ENCODE results near the gene GALNTL6. TPM values are rescaled to one million over a fixed set of nuclear protein-coding genes. Genes with fewer than 3 reads are reported as not detected.

The GALNTL6 gene
- total RNA-seq, 1 experiment from 2014 or later: not detected

DNA sequence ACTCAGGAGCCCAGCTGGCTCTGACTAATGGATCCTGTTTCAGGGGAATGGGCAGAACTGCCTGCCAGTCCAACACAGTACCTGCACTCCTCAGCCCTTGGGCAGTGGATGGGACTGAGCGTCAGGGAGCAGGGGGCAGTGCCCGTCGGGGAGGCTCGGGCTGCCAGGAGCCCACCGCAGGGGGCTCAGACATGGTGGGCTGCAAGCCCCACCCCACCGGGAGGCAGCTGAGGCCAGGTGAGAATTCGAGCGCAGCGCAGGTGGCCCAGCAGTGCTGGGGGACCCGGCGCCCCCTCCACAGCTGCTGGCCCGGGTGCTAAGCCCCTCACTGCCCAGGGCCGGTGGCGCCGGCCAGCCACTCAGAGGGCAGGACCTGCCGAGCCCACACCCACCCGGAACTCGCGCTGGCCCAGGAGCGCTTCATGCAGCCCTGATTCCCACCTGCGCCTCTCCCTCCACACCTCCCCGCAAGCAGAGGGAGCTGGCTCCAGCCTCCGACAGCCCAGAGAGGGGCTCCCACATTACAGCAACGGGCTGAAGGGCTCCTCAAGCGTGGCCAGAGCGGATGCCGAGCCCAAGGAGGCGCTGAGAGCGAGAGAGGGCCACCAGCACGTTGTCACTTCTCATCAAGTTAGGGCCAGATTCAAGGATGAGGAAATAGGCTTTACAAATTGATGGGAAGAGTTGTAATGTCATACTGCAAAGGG lies 668.8 kb downstream of the GALNTL6 start:
- Histone ChIP-seq H3K27ac (ENCODE audit: low read depth, low read length) (no peak overlapping the region), H2AFZ (ENCODE audit: low read depth, low read length, poor library complexity, severe bottlenecking) (no peak overlapping the region), H3K4me1 (ENCODE audit: control insufficient read depth in 1 of 2, insufficient read depth in 2 of 2, low read length in 2 of 2) (no peaks in the 10 kb centered on the region), H3K9me3 (ENCODE audit: control insufficient read depth in 1 of 2, insufficient read depth in 1 of 2, low read depth in 1 of 2, low read length in 2 of 2) (no peaks in the 10 kb centered on the region), H3K79me2 (ENCODE audit: insufficient read depth, low read length) (no peaks in the 10 kb centered on the region), H3K36me3 (ENCODE audit: control insufficient read depth in 1 of 2, insufficient read depth in 2 of 2, low read length in 2 of 2) (no peaks in the 10 kb centered on the region), H3K27me3 (ENCODE audit: insufficient read depth, low read length) (no peaks in the 10 kb centered on the region), H4K20me1 (ENCODE audit: insufficient read depth) (no peaks in the 10 kb centered on the region), H3K9ac (ENCODE audit: low read length) (no peak overlapping the region), H3K4me3 (replicated peaks in 1 of 2; ENCODE audit: low read depth in 1 of 2, low read length in 2 of 2) (no peak overlapping the region), H3K4me2 (ENCODE audit: low read length) (no peak overlapping the region), H3K9me2 (ENCODE audit: insufficient read depth) (no peaks in the 10 kb centered on the region)
- intact Hi-C loops (cut with micrococcal nuclease): no loop called here
- ChIA-PET RAD21 (ENCODE audit: low non-redundant PET in 1 of 2, low total read pairs in 2 of 2, uncharacterized antibody in 2 of 2, unreplicated experiment in 2 of 2) (no interaction called here), POLR2A (no interaction called here), CTCF (no interaction called here)
- ATAC-seq (no peak), DNase-seq (ENCODE audit: low read depth, low spot score) (no peak)
- TF ChIP-seq EGR1 (IDR thresholded peaks at IDR 0.05; ENCODE audit: low read depth) (no peak), ZFX (IDR thresholded peaks at IDR 0.05) (no peak), POLR2AphosphoS5 (IDR thresholded peaks at IDR 0.05; ENCODE audit: low read depth, low read length) (no peak), ZNF274 (IDR thresholded peaks at IDR 0.05; ENCODE audit: low read depth, low read length) (no peak), SRF (IDR thresholded peaks at IDR 0.05; ENCODE audit: low read depth) (no peak), JUND (IDR thresholded peaks at IDR 0.05) (no peak), FOSL1 (IDR thresholded peaks at IDR 0.05; ENCODE audit: low read depth) (no peak), SP1 (IDR thresholded peaks at IDR 0.05; ENCODE audit: low read depth) (no peak), EZH2 (IDR thresholded peaks at IDR 0.05) (no peak), ELF1 (IDR thresholded peaks at IDR 0.05; ENCODE audit: borderline replicate concordance, low read depth) (no peak)
- TF ChIP-seq, protein P1, sequence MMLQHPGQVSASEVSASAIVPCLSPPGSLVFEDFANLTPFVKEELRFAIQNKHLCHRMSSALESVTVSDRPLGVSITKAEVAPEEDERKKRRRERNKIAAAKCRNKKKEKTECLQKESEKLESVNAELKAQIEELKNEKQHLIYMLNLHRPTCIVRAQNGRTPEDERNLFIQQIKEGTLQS (IDR thresholded peaks at IDR 0.05): no peak
- BruUV-seq (replicated peaks): no TSS peak

DNA sequence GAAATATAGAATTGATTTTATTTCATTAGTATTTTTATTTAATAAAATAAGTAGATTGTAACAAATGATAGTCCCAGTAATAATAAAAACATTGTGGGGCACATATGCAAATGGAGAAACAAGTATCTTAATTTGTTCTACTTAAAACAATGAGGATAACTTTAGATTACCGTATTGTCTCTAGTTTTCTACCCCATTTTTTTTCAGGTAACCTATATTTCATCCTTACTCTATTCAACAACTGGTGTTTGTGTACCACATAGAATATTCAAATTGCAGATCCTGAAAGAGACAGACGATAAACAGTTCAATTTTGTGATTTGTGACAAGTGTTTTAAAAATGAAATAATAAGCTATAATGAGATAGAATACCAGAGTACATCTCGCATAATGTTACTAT lies 671.8 kb downstream of the GALNTL6 start:
- BruUV-seq (replicated peaks): no TSS peak
- intact Hi-C loops (cut with micrococcal nuclease): no loop called here
- ChIA-PET CTCF (no interaction called here), RAD21 (ENCODE audit: low non-redundant PET in 1 of 2, low total read pairs in 2 of 2, uncharacterized antibody in 2 of 2, unreplicated experiment in 2 of 2) (no interaction called here), POLR2A (no interaction called here)
- no peak for ATAC-seq
- no peak for TF ChIP-seq SIN3A (IDR thresholded peaks at IDR 0.05; ENCODE audit: low read depth)
- no peak for TF ChIP-seq SRF (IDR thresholded peaks at IDR 0.05; ENCODE audit: low read depth)
- TF ChIP-seq ELF1 (IDR thresholded peaks at IDR 0.05; ENCODE audit: borderline replicate concordance, low read depth): no peak
- no peak for TF ChIP-seq TCF7L2 (IDR thresholded peaks at IDR 0.05; ENCODE audit: borderline replicate concordance, extremely low read depth, insufficient read depth, insufficient read length)
- no peak for TF ChIP-seq ZFX (IDR thresholded peaks at IDR 0.05)
- no peak for TF ChIP-seq FOSL1 (IDR thresholded peaks at IDR 0.05; ENCODE audit: low read depth)
- TF ChIP-seq, protein P2, sequence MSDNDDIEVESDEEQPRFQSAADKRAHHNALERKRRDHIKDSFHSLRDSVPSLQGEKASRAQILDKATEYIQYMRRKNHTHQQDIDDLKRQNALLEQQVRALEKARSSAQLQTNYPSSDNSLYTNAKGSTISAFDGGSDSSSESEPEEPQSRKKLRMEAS (IDR thresholded peaks at IDR 0.05): no peak
- no peak for TF ChIP-seq EZH2phosphoT487 (IDR thresholded peaks at IDR 0.05; ENCODE audit: borderline replicate concordance)
- TF ChIP-seq JUND (IDR thresholded peaks at IDR 0.05): no peak
- TF ChIP-seq, protein P1 (IDR thresholded peaks at IDR 0.05): no peak
- no peak for TF ChIP-seq POLR2AphosphoS5 (IDR thresholded peaks at IDR 0.05; ENCODE audit: low read depth, low read length)
- TF ChIP-seq RAD21 (IDR thresholded peaks at IDR 0.05; ENCODE audit: low read depth): no peak
- no peak for TF ChIP-seq EZH2 (IDR thresholded peaks at IDR 0.05)
- H3K27me3 ChIP-seq (ENCODE audit: insufficient read depth, low read length): no peaks in the 10 kb centered on the region
- H3K36me3 ChIP-seq (ENCODE audit: control insufficient read depth in 1 of 2, insufficient read depth in 2 of 2, low read length in 2 of 2): no peaks in the 10 kb centered on the region
- no peak overlapping the region for H3K4me3 ChIP-seq (replicated peaks in 1 of 2; ENCODE audit: low read depth in 1 of 2, low read length in 2 of 2)
- DNase-seq (ENCODE audit: low read depth, low spot score): no peak
- H3K9ac ChIP-seq (ENCODE audit: low read length): no peak overlapping the region
- H3K4me1 ChIP-seq (ENCODE audit: control insufficient read depth in 1 of 2, insufficient read depth in 2 of 2, low read length in 2 of 2): no peaks in the 10 kb centered on the region
- no peaks in the 10 kb centered on the region for H3K79me2 ChIP-seq (ENCODE audit: insufficient read depth, low read length)
- no peaks in the 10 kb centered on the region for H3K9me3 ChIP-seq (ENCODE audit: control insufficient read depth in 1 of 2, insufficient read depth in 1 of 2, low read depth in 1 of 2, low read length in 2 of 2)
- no peak overlapping the region for H2AFZ ChIP-seq (ENCODE audit: low read depth, low read length, poor library complexity, severe bottlenecking)
- no peak overlapping the region for H3K4me2 ChIP-seq (ENCODE audit: low read length)
- H3K9me2 ChIP-seq (ENCODE audit: insufficient read depth): no peaks in the 10 kb centered on the region
- no peak overlapping the region for H3K27ac ChIP-seq (ENCODE audit: low read depth, low read length)
- H4K20me1 ChIP-seq (ENCODE audit: insufficient read depth): no peaks in the 10 kb centered on the region
